SK-N-MC (cell line): ENCODE measurements around the gene LGR4.

ENCODE experiments used
- EZH2 ChIP-seq: fragments of 200-600 bp; sonication (generic); IDR thresholded peaks from one replicate; pipeline ENCODE4 v1.6.1; 2017; ENCODE audit warnings: antibody characterized with exemption
- FOXP2 ChIP-seq: optimal IDR thresholded peaks from 2 replicates; pipeline ENCODE3; 2011; ENCODE audit warnings: mild to moderate bottlenecking, moderate library complexity; ENCODE audit not compliant: insufficient read depth; ENCODE audit errors: extremely low read length, control extremely low read depth
- POLR2AphosphoS5 ChIP-seq: IDR thresholded peaks from 2 replicates; pipeline ENCODE4 v1.6.1; 2012; ENCODE audit warnings: mild to moderate bottlenecking, low read depth, low read length, borderline replicate concordance

GRCh38 chr11:27495710-27496300 is 23.2 kb upstream of the LGR4 start:
- TF ChIP-seq POLR2AphosphoS5 (no peak), EZH2 (no peak), FOXP2 (no peak)
